ENCODE results near the gene C3orf85. TPM values are rescaled to one million over a fixed set of nuclear protein-coding genes. Genes with fewer than 3 reads are reported as not detected.

Gene C3orf85
- total and polyA plus RNA-seq, 8 donors = 0.48 TPM; not detected in 7

GRCh38 chr3:109098079-109098644 lies 38.4 kb upstream of the C3orf85 start:
- DNase-seq (peak in 1 of 4 donors; percentile 8), ATAC-seq (peak; percentile 57)
- Histone ChIP-seq H3K4me1 (no peaks in the 10 kb centered on the region), H3K27ac (no peak overlapping the region), H3K27me3 (no peaks in the 10 kb centered on the region), H3K9me3 (no peaks in the 10 kb centered on the region), H3K36me3 (no peaks in the 10 kb centered on the region), H3K4me3 (no peak overlapping the region)
- intact Hi-C loops (cut with DNase I) = no loop called here
- TF ChIP-seq, protein P1, sequence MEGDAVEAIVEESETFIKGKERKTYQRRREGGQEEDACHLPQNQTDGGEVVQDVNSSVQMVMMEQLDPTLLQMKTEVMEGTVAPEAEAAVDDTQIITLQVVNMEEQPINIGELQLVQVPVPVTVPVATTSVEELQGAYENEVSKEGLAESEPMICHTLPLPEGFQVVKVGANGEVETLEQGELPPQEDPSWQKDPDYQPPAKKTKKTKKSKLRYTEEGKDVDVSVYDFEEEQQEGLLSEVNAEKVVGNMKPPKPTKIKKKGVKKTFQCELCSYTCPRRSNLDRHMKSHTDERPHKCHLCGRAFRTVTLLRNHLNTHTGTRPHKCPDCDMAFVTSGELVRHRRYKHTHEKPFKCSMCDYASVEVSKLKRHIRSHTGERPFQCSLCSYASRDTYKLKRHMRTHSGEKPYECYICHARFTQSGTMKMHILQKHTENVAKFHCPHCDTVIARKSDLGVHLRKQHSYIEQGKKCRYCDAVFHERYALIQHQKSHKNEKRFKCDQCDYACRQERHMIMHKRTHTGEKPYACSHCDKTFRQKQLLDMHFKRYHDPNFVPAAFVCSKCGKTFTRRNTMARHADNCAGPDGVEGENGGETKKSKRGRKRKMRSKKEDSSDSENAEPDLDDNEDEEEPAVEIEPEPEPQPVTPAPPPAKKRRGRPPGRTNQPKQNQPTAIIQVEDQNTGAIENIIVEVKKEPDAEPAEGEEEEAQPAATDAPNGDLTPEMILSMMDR (IDR thresholded peaks at IDR 0.05) = no peak

- Histone ChIP-seq H3K27me3 (no peaks in the 10 kb centered on the region), H3K9me3 (no peaks in the 10 kb centered on the region), H3K4me3 (no peak overlapping the region), H3K4me1 (no peaks in the 10 kb centered on the region), H3K36me3 (no peaks in the 10 kb centered on the region), H3K27ac (no peak overlapping the region)
- DNase-seq (no peak), ATAC-seq (no peak)
- intact Hi-C loops (cut with DNase I) = no loop called here
- TF ChIP-seq, protein P1 (IDR thresholded peaks at IDR 0.05) = no peak
These were observed 26.9 kb upstream of the C3orf85 start for GRCh38 chr3:109109574-109109973.

DNA sequence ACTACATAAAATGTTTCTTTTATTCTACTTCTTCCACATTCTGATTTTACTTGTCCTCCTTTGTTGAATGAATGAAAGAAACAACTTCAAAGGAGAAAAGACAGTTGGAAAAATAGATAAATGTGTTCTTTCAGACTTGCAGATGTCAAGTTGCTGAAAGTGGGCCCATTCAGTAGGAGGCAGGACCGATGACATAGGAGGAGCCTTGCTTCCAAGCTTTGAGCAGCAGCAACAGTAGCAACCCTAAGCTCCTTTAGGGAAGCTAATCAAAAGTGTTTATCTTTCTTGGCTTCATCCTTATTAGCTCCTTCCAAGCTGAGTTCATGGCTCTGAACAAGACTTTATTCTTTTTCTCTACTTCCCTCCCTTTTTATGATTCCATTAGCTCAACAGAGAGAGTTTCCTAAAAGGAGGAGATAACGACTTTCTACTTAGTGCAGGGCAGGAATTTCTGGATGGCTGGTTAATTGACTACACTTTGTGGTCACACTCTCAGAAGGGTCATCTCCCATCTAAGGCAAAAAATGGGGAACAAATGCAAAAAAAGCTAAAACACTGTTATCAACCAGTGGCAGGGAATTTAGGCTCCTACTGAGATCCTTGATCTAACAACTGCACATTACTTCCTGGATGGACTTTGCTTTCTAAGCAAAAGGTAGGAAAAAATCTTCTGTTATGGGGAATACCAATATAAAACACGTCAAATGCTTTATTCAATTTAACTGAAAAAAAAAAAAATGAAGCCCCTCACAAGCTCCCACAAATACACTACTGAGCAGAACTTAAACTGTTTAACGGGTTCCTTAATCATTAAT lies 23.4 kb upstream of the C3orf85 start:
- H3K36me3 ChIP-seq = no peaks in the 10 kb centered on the region
- H3K4me3 ChIP-seq = no peak overlapping the region
- H3K9me3 ChIP-seq = no peaks in the 10 kb centered on the region
- TF ChIP-seq, protein P1 (IDR thresholded peaks at IDR 0.05) = no peak
- no peak overlapping the region for H3K27ac ChIP-seq
- ATAC-seq = no peak
- DNase-seq = no peak
- no peaks in the 10 kb centered on the region for H3K4me1 ChIP-seq
- intact Hi-C loops (cut with DNase I) = no loop called here
- H3K27me3 ChIP-seq = no peaks in the 10 kb centered on the region

- intact Hi-C loops (cut with DNase I) = no loop called here
- Histone ChIP-seq H3K4me1 (no peaks in the 10 kb centered on the region), H3K27ac (no peak overlapping the region), H3K9me3 (no peaks in the 10 kb centered on the region), H3K4me3 (no peak overlapping the region), H3K36me3 (no peaks in the 10 kb centered on the region), H3K27me3 (no peaks in the 10 kb centered on the region)
- TF ChIP-seq, protein P1 (IDR thresholded peaks at IDR 0.05) = no peak
- ATAC-seq (no peak), DNase-seq (no peak)
These were observed 21.8 kb upstream of the C3orf85 start for GRCh38 chr3:109114746-109115145.

GRCh38 chr3:109115451-109115850 lies 21.1 kb upstream of the C3orf85 start:
- ATAC-seq = no peak
- TF ChIP-seq, protein P1 (IDR thresholded peaks at IDR 0.05) = no peak
- intact Hi-C loops (cut with DNase I) = no loop called here
- DNase-seq = no peak
- Histone ChIP-seq H3K9me3 (no peaks in the 10 kb centered on the region), H3K27ac (no peak overlapping the region), H3K4me1 (no peaks in the 10 kb centered on the region), H3K27me3 (no peaks in the 10 kb centered on the region), H3K4me3 (no peak overlapping the region), H3K36me3 (no peaks in the 10 kb centered on the region)

Data from left lung (tissue), 10 donors.